GM23338 (cell line): ENCODE data around the gene SFT2D2. TPM values are rescaled to one million over a fixed set of nuclear protein-coding genes. Genes with fewer than 3 reads are reported as not detected.

Experiments
- ATAC-seq: fragments of 200-7000 bp; cut with Tn5 transposase; 3 replicates; pipeline ENCODE4 v1.9.1; 2020
- DNase-seq: peaks from one replicate; pipeline ENCODE4 v3.0.0-alpha.2; 2015; ENCODE audit warnings: low spot score
- H2AFZ ChIP-seq: fragments of 200-600 bp; sonication (generic); 2 replicates; pipeline ENCODE4 v1.8.0; 2016; ENCODE audit warnings: antibody characterized with exemption, mild to moderate bottlenecking, moderate library complexity
- H3F3A ChIP-seq: fragments of 200-600 bp; sonication (generic); replicated peaks from 2 replicates; pipeline ENCODE4 v1.8.0; 2017; ENCODE audit warnings: antibody characterized with exemption, mixed run types, low read depth
- H3K27ac ChIP-seq: fragments of 200-600 bp; sonication (generic); 2 replicates; pipeline ENCODE4 v1.6.1; 2016; ENCODE audit warnings: low read depth
- H3K27me3 ChIP-seq: fragments of 200-600 bp; sonication (generic); 2 replicates; pipeline ENCODE4 v1.8.0; 2016; ENCODE audit warnings: mild to moderate bottlenecking, mixed run types, moderate library complexity; ENCODE audit not compliant: insufficient read depth
- H3K36me3 ChIP-seq: fragments of 200-600 bp; sonication (generic); 2 replicates; pipeline ENCODE4 v1.8.0; 2016; ENCODE audit warnings: mild to moderate bottlenecking; ENCODE audit not compliant: insufficient read depth
- H3K4me1 ChIP-seq: fragments of 200-600 bp; sonication (generic); 2 replicates; pipeline ENCODE4 v1.8.0; 2016; ENCODE audit warnings: mild to moderate bottlenecking, moderate library complexity; ENCODE audit not compliant: insufficient read depth
- H3K4me2 ChIP-seq: fragments of 200-600 bp; sonication (generic); 2 replicates; pipeline ENCODE4 v1.7.1; 2017; ENCODE audit warnings: mixed run types
- H3K4me3 ChIP-seq: fragments of 200-600 bp; sonication (generic); 2 replicates; pipeline ENCODE4 v1.6.1; 2016; ENCODE audit warnings: mixed run types
- H3K79me2 ChIP-seq: fragments of 200-600 bp; sonication (generic); replicated peaks from 2 replicates; pipeline ENCODE4 v1.8.0; 2017; ENCODE audit warnings: mild to moderate bottlenecking; ENCODE audit not compliant: insufficient read depth
- H3K9me2 ChIP-seq: fragments of 200-600 bp; sonication (generic); 2 replicates; pipeline ENCODE4 v1.8.0; 2017; ENCODE audit not compliant: insufficient read depth
- H4K20me1 ChIP-seq: fragments of 200-600 bp; sonication (generic); replicated peaks from 2 replicates; pipeline ENCODE4 v1.8.0; 2017; ENCODE audit warnings: mild to moderate bottlenecking; ENCODE audit not compliant: insufficient read depth
- H3K27ac Mint-ChIP-seq: 2 replicates; pipeline ENCODE4 v1.8.0; 2020; ENCODE audit warnings: inconsistent platforms, mild to moderate bottlenecking, moderate library complexity, mixed read lengths
- H3K27me3 Mint-ChIP-seq: 3 replicates; pipeline ENCODE4 v1.8.0; 2022; ENCODE audit warnings: low read depth, mild to moderate bottlenecking, moderate library complexity, mixed read lengths, inconsistent platforms; ENCODE audit not compliant: insufficient read depth, poor library complexity
- H3K36me3 Mint-ChIP-seq: 3 replicates; pipeline ENCODE4 v1.8.0; 2021; ENCODE audit warnings: low read depth, mild to moderate bottlenecking, inconsistent platforms, moderate library complexity, mixed read lengths
- H3K4me1 Mint-ChIP-seq: 3 replicates; pipeline ENCODE4 v1.8.0; 2020; ENCODE audit warnings: mild to moderate bottlenecking, inconsistent platforms, mixed read lengths
- H3K4me3 Mint-ChIP-seq: 3 replicates; pipeline ENCODE4 v1.8.0; 2021; ENCODE audit warnings: moderate library complexity, mild to moderate bottlenecking, inconsistent platforms, mixed read lengths
- H3K9me3 Mint-ChIP-seq: 3 replicates; pipeline ENCODE4 v1.8.0; 2020; ENCODE audit warnings: moderate library complexity, mild to moderate bottlenecking, inconsistent platforms, mixed read lengths
- CREB1 ChIP-seq: fragments of 250-450 bp; sonication (Bioruptor Pico); IDR thresholded peaks from 2 replicates; pipeline ENCODE4 v1.5.0; 2020; ENCODE audit warnings: low read depth, mild to moderate bottlenecking, moderate library complexity
- EZH2 ChIP-seq: fragments of 200-600 bp; sonication (generic); IDR thresholded peaks from one replicate; pipeline ENCODE4 v1.8.0; 2017; ENCODE audit warnings: antibody characterized with exemption, mild to moderate bottlenecking, low read depth; ENCODE audit not compliant: unreplicated experiment
- JUNB ChIP-seq: IDR thresholded peaks from one replicate; pipeline ENCODE4 v1.6.1; 2016; ENCODE audit warnings: antibody characterized with exemption; ENCODE audit not compliant: unreplicated experiment
- POLR2AphosphoS5 ChIP-seq: IDR thresholded peaks from 2 replicates; pipeline ENCODE4 v1.6.1; 2016; ENCODE audit warnings: antibody characterized with exemption, low read depth
- STAT1 ChIP-seq: IDR thresholded peaks from one replicate; pipeline ENCODE4 v1.6.1; 2016; ENCODE audit warnings: antibody characterized with exemption; ENCODE audit not compliant: unreplicated experiment
- ZNF114 ChIP-seq: fragments of 250-450 bp; sonication (Bioruptor Pico); IDR thresholded peaks from 2 replicates; pipeline ENCODE4 v1.5.0; 2020; ENCODE audit warnings: mild to moderate bottlenecking, moderate library complexity
- ZNF462 ChIP-seq: fragments of 250-450 bp; sonication (Bioruptor Pico); IDR thresholded peaks from 2 replicates; pipeline ENCODE4 v1.5.0; 2020; ENCODE audit warnings: mild to moderate bottlenecking, moderate library complexity
- polyA plus RNA-seq: library from polyadenylated mRNA; unstranded; fragments of >200 nt; fragmentation: Nextera tagmentation; extraction: Ambion mirVana; gene quantifications from 2 replicates; pipeline ENCODE4 v1.2.1, GENCODE V29; 2016
- total RNA-seq: library from RNA; depleted of rRNA; stranded (reverse); fragments of >200 nt; shearing (Covaris generic); gene quantifications from 2 replicates; pipeline ENCODE4 v1.2.3, GENCODE V29; 2014
- TF ChIP-seq, protein P1 (sequence below), 2 experiments: fragments of 200-600 bp in 1 of 2; sonication (generic) in 1 of 2; conservative IDR thresholded peaks; 2 replicates each; pipeline versions ENCODE4 v1.5.1 to v1.6.1; 2016 to 2017; ENCODE audit warnings: antibody characterized with exemption in 2 of 2, low read depth in 2 of 2, mild to moderate bottlenecking in 2 of 2, moderate library complexity in 1 of 2

SFT2D2 gene
- total and polyA plus RNA-seq, 2 experiments from 2014 or later, result 7.6 to 27.2 TPM

- Mint-ChIP-seq H3K4me1 (peaks cover 22% of the 10 kb centered on the region; the same call in 2 of the 3 replicates), H3K27ac (no peak overlapping the region), H3K4me3 (no peak overlapping the region), H3K36me3 (peaks cover 8% of the 10 kb centered on the region), H3K27me3 (peaks cover 11% of the 10 kb centered on the region), H3K9me3 (peaks cover 10% of the 10 kb centered on the region; the same call in 2 of the 3 replicates)
- H3K4me3 ChIP-seq, result no peak overlapping the region
- TF ChIP-seq ZNF114 (CRISPR knock-in tag), result no peak
- H3K27me3 ChIP-seq, result no peaks in the 10 kb centered on the region
- H3K36me3 ChIP-seq, result no peaks in the 10 kb centered on the region; the same call in 1 of the 2 replicates
- ATAC-seq (no peak), DNase-seq (no peak)
- H3K9me2 ChIP-seq, result peaks cover 5% of the 10 kb centered on the region; the same call in 1 of the 2 replicates
- no peak overlapping the region for H2AFZ ChIP-seq
- H3K4me2 ChIP-seq, result 0 out of 2 replicates have a peak overlapping the region, but pooled peaks have one; percentile 91
- H3K4me1 ChIP-seq, result peaks cover 22% of the 10 kb centered on the region
- H3K27ac ChIP-seq, result no peak overlapping the region
- peaks cover 24% of the 10 kb centered on the region for H3K79me2 ChIP-seq
- H3F3A ChIP-seq, result no peaks in the 10 kb centered on the region
- peaks cover 4% of the 10 kb centered on the region for H4K20me1 ChIP-seq
Observed at GRCh38 chr1:168223681-168224540, 1.9 kb upstream of the SFT2D2 start.

- peaks cover 5% of the 10 kb centered on the region; the same call in 1 of the 2 replicates for H3K9me2 ChIP-seq
- H3K4me3 Mint-ChIP-seq, result peak overlapping the region; percentile 86
- H3K4me3 ChIP-seq, result peak overlapping the region; percentile 92
- peaks cover 10% of the 10 kb centered on the region; the same call in 2 of the 3 replicates for H3K9me3 Mint-ChIP-seq
- H3K36me3 ChIP-seq, result no peaks in the 10 kb centered on the region; the same call in 1 of the 2 replicates
- no peak overlapping the region for H3K27ac Mint-ChIP-seq
- H3K27me3 ChIP-seq, result no peaks in the 10 kb centered on the region
- no peak overlapping the region for H3K27ac ChIP-seq
- peaks cover 35% of the 10 kb centered on the region for H3K79me2 ChIP-seq
- H2AFZ ChIP-seq, result 0 out of 2 replicates have a peak overlapping the region, but pooled peaks have one; percentile 16
- H4K20me1 ChIP-seq, result peaks cover 7% of the 10 kb centered on the region
- peaks cover 18% of the 10 kb centered on the region for H3K4me1 ChIP-seq
- no peak for DNase-seq
- H3K27me3 Mint-ChIP-seq, result peaks cover 11% of the 10 kb centered on the region
- peaks cover 15% of the 10 kb centered on the region; the same call in 2 of the 3 replicates for H3K4me1 Mint-ChIP-seq
- peak overlapping the region; percentile 91 for H3K4me2 ChIP-seq
- peaks cover 8% of the 10 kb centered on the region for H3K36me3 Mint-ChIP-seq
- H3F3A ChIP-seq, result no peaks in the 10 kb centered on the region
- ATAC-seq, result no peak
- TF ChIP-seq ZNF114 (CRISPR knock-in tag), result no peak
- no peak for TF ChIP-seq ZNF462 (CRISPR knock-in tag)
- TF ChIP-seq, protein P1, sequence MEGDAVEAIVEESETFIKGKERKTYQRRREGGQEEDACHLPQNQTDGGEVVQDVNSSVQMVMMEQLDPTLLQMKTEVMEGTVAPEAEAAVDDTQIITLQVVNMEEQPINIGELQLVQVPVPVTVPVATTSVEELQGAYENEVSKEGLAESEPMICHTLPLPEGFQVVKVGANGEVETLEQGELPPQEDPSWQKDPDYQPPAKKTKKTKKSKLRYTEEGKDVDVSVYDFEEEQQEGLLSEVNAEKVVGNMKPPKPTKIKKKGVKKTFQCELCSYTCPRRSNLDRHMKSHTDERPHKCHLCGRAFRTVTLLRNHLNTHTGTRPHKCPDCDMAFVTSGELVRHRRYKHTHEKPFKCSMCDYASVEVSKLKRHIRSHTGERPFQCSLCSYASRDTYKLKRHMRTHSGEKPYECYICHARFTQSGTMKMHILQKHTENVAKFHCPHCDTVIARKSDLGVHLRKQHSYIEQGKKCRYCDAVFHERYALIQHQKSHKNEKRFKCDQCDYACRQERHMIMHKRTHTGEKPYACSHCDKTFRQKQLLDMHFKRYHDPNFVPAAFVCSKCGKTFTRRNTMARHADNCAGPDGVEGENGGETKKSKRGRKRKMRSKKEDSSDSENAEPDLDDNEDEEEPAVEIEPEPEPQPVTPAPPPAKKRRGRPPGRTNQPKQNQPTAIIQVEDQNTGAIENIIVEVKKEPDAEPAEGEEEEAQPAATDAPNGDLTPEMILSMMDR (conservative IDR thresholded peaks at IDR 0.05; ENCODE audit: low read depth in 2 of 2), result no peak
- no peak for TF ChIP-seq CREB1 (CRISPR knock-in tag)
- TF ChIP-seq POLR2AphosphoS5, result no peak
- TF ChIP-seq EZH2, result no peak
- no peak for TF ChIP-seq JUNB
- TF ChIP-seq STAT1, result no peak
Observed at GRCh38 chr1:168224991-168225390, 813 bp upstream of the SFT2D2 start.
